Vagina (tissue), 2 donors: ENCODE measurements around the gene GRK5. TPM values are rescaled to one million over a fixed set of nuclear protein-coding genes. Genes with fewer than 3 reads are reported as not detected.
"Not testable (repeated sequence)": the region's sequence is repeated elsewhere in the genome, so short reads cannot be mapped to it uniquely, and the experiment has no call there.

ENCODE experiments used
- DNase-seq, 2 donors: peaks; one replicate each; pipeline ENCODE4 v3.0.0-alpha.2; 2017; ENCODE audit errors: extremely low spot score in 2 of 2
- H3K27ac ChIP-seq: fragments of 200-600 bp; sonication (generic); one replicate; pipeline ENCODE4 v1.5.1; 2019
- H3K27me3 ChIP-seq: fragments of 200-600 bp; sonication (generic); one replicate; pipeline ENCODE4 v1.5.1; 2019
- H3K36me3 ChIP-seq, 2 donors: fragments of 200-600 bp; sonication (generic); one replicate each; pipeline ENCODE4 v1.5.1; 2017 to 2019
- H3K4me1 ChIP-seq: fragments of 200-600 bp; sonication (generic); one replicate; pipeline ENCODE4 v1.5.1; 2019
- H3K4me3 ChIP-seq, 2 donors: fragments of 200-600 bp; sonication (generic); 1 replicate in 1 of 2; 2 replicates in 1 of 2; pipeline ENCODE4 v1.5.1; 2016 to 2019
- H3K9me3 ChIP-seq: fragments of 200-600 bp; sonication (generic); one replicate; pipeline ENCODE4 v1.5.1; 2019
- CTCF ChIP-seq, 3 experiments: fragments of 450-650 bp in 2 of 3; fragments of 200-600 bp in 1 of 3; sonication (generic) in 1 of 3; IDR thresholded peaks; one replicate each; pipeline ENCODE4 v1.5.1; 2017 to 2019; ENCODE audit warnings: antibody characterized with exemption in 3 of 3, mild to moderate bottlenecking in 2 of 3, moderate library complexity in 2 of 3
- POLR2A ChIP-seq, 2 donors: fragments of 450-650 bp; IDR thresholded peaks; one replicate each; pipeline ENCODE4 v1.6.1; 2017; ENCODE audit warnings: antibody characterized with exemption in 2 of 2, mild to moderate bottlenecking in 2 of 2, moderate library complexity in 2 of 2
- POLR2AphosphoS5 ChIP-seq, 2 donors: sonication (generic); formaldehyde crosslinking; IDR thresholded peaks; one replicate each; pipeline ENCODE4 v1.9.0; 2017; ENCODE audit warnings: antibody characterized with exemption in 2 of 2, mild to moderate bottlenecking in 2 of 2, low read depth in 1 of 2; ENCODE audit not compliant: insufficient read depth in 1 of 2
- intact Hi-C: fragments of 100-400 bp; cut with DNase I; formaldehyde crosslinking; loops from one replicate; pipeline ENCODE4 v1.15.1; 2023
- total RNA-seq: library from RNA; depleted of rRNA; stranded (reverse); fragments of >200 nt; gene quantifications from one replicate; pipeline ENCODE4 v1.2.3, GENCODE V29; 2016

GRK5 gene
- total RNA-seq, 1 donor from 2014 or later, result 16.5 TPM

GRCh38 chr10:119431773-119432135 lies 224.4 kb downstream of the GRK5 start:
- no peak for DNase-seq
- Histone ChIP-seq H3K4me3 (no peak overlapping the region), H3K36me3 (peaks cover 0 to 21% of the 10 kb centered on the region in 2 donors), H3K9me3 (no peaks in the 10 kb centered on the region), H3K27me3 (no peaks in the 10 kb centered on the region), H3K27ac (no peak overlapping the region), H3K4me1 (no peaks in the 10 kb centered on the region)
- intact Hi-C loops, result no loop called here
- no peak for TF ChIP-seq CTCF (IDR thresholded peaks at IDR 0.05)
- TF ChIP-seq POLR2A (IDR thresholded peaks at IDR 0.05), result no peak
- no peak for TF ChIP-seq POLR2AphosphoS5 (IDR thresholded peaks at IDR 0.05; ENCODE audit: insufficient read depth in 1 of 2, low read depth in 1 of 2)

- H3K4me3 ChIP-seq, H3K9me3 ChIP-seq, intact Hi-C loops, H3K27me3 ChIP-seq, DNase-seq, H3K27ac ChIP-seq, H3K4me1 ChIP-seq: not testable (repeated sequence)
- peaks cover 0 to 12% of the 10 kb centered on the region in 2 donors for H3K36me3 ChIP-seq
These were observed 227.6 kb downstream of the GRK5 start for GRCh38 chr10:119434942-119435341.

GRCh38 chr10:119438717-119439116 lies 231.3 kb downstream of the GRK5 start:
- intact Hi-C loops, result no loop called here
- H3K27ac ChIP-seq, result no peak overlapping the region
- no peak overlapping the region for H3K4me3 ChIP-seq
- no peaks in the 10 kb centered on the region for H3K27me3 ChIP-seq
- DNase-seq, result no peak
- TF ChIP-seq POLR2A (IDR thresholded peaks at IDR 0.05) (no peak), POLR2AphosphoS5 (IDR thresholded peaks at IDR 0.05; ENCODE audit: insufficient read depth in 1 of 2, low read depth in 1 of 2) (no peak), CTCF (IDR thresholded peaks at IDR 0.05) (no peak)
- H3K4me1 ChIP-seq, result peaks cover 17% of the 10 kb centered on the region
- peaks cover 0 to 12% of the 10 kb centered on the region in 2 donors for H3K36me3 ChIP-seq
- H3K9me3 ChIP-seq, result no peaks in the 10 kb centered on the region

GRCh38 chr10:119439922-119440321 lies 232.6 kb downstream of the GRK5 start:
- H3K36me3 ChIP-seq, result peaks cover 0 to 6% of the 10 kb centered on the region in 2 donors
- H3K4me1 ChIP-seq, result peaks cover 17% of the 10 kb centered on the region
- DNase-seq, result no peak
- H3K27me3 ChIP-seq, result no peaks in the 10 kb centered on the region
- no peak overlapping the region for H3K4me3 ChIP-seq
- no peaks in the 10 kb centered on the region for H3K9me3 ChIP-seq
- intact Hi-C loops, result loop anchor here (5.0 kb wide), 1 partner anchor 233 kb away; the partner anchor contains the start of gene GRK5
- H3K27ac ChIP-seq, result peak overlapping the region; percentile 81
- TF ChIP-seq POLR2AphosphoS5 (IDR thresholded peaks at IDR 0.05; ENCODE audit: insufficient read depth in 1 of 2, low read depth in 1 of 2), result no peak
- no peak for TF ChIP-seq CTCF (IDR thresholded peaks at IDR 0.05)
- TF ChIP-seq POLR2A (IDR thresholded peaks at IDR 0.05), result no peak

GRCh38 chr10:119441151-119441821 lies 233.9 kb downstream of the GRK5 start:
- peaks cover 17% of the 10 kb centered on the region for H3K4me1 ChIP-seq
- intact Hi-C loops, result loop anchor here (5.0 kb wide), 1 partner anchor 234 kb away; the partner anchor contains the start of gene GRK5
- H3K27ac ChIP-seq, result peak overlapping the region; percentile 81
- no peaks in the 10 kb centered on the region for H3K9me3 ChIP-seq
- DNase-seq, result no peak
- peaks cover 0 to 4% of the 10 kb centered on the region in 2 donors for H3K36me3 ChIP-seq
- no peak overlapping the region for H3K4me3 ChIP-seq
- H3K27me3 ChIP-seq, result no peaks in the 10 kb centered on the region
- no peak for TF ChIP-seq CTCF (IDR thresholded peaks at IDR 0.05)
- TF ChIP-seq POLR2AphosphoS5 (IDR thresholded peaks at IDR 0.05; ENCODE audit: insufficient read depth in 1 of 2, low read depth in 1 of 2), result peak; percentile 60 to 62
- TF ChIP-seq POLR2A (IDR thresholded peaks at IDR 0.05), result no peak
